NCI-H1417 (cell line): Measurements from ENCODE around the gene AP3D1.
A peak's percentile ranks its signal among the peaks of the same experiment; 100 is the strongest.

Source experiments
- DNase-seq, 3 experiments: peaks; one replicate each; lab custom pipeline; 2025; lab: John Stamatoyannopoulos, UW

The AP3D1 gene

DNA sequence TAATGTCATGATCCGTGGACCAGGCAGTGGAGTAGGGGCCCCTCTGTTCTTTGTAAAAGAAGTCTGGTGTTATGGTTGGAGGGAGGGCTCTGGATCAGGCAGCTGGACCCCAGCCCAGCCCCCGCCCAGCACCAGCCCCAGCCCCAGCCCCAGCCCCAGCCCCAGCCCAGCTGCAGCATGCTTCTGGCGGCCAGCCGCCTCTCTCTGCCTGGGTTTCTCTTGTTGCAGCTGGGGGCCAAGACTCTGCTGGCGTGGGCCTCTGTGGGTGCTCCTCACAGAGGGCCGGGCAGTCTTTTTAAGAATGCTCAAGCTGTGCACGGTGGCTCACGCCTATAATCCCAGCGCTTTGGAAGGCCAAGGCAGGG, 30.2 kb upstream of the AP3D1 start:
- no peak for DNase-seq

DNA sequence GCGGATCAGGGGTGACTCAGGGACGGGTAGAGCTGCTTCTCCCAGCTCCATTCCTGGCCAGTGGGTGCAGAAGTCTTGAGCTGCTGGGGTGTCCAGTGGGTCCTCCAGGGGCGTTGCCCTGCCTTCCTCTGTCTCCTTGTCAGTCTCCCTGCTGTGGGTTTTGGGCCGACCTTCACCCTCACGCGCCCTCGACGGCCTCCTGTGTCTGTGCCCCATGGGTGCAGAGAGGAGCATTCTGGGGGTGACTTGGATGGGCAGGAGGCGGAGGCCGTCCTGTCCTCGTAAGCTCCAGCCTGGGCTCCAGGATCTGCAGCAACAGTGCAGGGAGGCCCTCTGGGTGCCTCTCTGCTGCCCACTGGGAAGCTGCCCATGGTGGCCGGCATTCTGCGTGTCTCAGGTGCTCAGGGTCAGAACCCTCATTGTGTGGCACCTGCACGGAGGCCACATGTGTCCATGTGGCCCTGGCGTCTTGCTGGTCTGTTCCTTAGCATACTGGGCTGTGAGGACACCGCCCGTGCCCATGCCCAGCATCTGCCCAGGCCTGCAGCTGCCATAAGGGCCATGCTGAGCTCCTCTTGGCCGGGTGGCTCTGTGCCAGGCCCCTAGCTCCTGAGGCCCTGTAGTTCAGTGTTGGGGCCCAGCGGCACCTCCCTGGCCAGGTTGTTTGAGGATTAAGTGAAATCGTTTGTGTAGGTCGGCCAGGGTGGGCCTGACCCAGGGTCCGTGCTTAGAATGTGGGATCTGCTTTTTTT, 29.7 kb upstream of the AP3D1 start:
- DNase-seq, result no peak

DNA sequence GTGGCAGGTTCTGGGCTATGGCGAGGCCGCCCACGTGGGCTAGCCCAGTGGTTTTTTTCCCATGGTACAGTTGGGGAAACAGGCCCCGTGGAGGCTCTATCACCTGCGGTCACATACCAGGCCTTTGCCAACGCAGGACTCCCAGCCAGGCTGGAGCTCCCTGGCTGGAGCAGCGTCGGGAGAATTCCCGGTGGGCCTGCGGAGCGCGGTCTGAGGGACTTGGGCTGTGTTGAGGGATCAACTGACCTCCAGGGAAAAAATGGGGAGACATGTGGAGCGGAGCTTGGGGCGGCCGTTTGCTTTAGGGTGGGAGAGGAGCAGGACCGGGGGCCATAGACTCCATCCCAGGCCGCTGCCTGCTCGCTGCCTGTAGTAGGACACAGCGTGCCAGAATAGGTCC, 28.7 kb upstream of the AP3D1 start:
- no peak for DNase-seq

DNA sequence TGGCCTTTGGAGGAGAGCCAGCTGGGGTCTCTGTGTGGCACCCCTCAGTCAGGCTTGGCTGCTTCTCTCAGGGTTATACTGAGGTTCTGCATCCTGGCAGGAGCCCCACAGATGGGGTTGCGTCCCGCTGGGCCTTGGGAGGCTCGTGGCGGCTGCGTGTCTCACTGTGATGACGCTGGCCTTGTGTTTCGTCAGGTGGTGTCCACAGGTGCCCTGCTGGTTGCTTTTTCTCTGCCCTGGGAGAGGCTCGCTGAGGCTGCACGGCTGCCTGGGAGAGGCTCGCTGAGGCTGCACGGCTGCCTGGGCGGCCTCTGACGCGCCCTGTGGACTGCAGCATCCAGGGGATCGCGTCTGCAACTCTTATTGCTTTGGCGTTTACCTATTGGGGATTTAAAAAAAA, 27.7 kb upstream of the AP3D1 start:
- DNase-seq, result no peak

DNA sequence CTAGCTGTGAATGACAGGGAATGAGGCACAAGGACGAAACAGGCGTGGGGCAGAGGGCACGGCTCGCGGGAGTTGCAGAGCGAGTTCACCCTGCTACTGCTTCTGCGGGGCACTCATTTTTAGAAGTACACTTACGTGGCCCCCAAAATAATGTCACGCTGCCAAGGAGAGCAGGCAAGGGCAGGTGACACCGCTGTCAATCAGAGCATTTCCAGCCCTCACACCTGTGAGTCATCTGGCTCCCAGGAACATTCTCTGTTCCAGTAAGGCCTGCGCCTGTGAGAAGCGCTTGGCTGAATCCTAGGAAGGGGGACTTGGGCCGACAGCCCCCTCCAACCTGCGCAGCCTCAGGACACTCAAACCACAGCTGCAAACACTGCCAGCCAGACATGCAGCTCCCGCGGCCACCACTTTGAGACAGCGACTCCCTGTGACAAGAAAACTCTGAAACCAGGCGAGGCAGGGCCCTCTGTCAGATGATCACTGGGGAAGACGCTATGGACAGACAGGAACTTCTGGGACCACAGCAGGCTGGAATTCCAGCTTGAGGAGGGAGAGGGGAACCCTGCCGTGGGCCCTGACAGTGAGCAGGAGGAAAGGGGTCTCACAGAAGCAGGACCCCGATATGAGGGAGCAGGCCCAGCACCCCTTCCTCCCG, 25.1 kb upstream of the AP3D1 start:
- DNase-seq, result no peak

DNA sequence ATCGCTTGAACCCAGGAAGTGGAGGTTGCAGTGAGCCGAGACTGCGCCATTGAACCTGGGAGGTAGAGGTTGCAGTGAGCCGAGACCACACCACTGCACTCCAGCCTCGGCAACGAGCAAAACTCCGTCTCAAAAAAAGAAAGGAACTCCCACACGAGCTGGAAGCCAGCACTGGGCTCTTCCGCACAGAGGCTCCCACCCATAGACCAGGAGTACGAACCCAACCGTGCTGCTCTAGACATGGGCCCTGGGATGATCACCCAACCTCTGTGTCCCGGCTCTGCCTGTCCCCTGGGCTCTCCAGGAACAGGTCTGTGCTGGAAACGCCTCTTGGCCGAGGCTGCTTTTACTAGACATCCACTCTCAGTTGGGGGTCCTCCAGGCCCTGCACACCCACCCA, 24.4 kb upstream of the AP3D1 start:
- no peak for DNase-seq

DNA sequence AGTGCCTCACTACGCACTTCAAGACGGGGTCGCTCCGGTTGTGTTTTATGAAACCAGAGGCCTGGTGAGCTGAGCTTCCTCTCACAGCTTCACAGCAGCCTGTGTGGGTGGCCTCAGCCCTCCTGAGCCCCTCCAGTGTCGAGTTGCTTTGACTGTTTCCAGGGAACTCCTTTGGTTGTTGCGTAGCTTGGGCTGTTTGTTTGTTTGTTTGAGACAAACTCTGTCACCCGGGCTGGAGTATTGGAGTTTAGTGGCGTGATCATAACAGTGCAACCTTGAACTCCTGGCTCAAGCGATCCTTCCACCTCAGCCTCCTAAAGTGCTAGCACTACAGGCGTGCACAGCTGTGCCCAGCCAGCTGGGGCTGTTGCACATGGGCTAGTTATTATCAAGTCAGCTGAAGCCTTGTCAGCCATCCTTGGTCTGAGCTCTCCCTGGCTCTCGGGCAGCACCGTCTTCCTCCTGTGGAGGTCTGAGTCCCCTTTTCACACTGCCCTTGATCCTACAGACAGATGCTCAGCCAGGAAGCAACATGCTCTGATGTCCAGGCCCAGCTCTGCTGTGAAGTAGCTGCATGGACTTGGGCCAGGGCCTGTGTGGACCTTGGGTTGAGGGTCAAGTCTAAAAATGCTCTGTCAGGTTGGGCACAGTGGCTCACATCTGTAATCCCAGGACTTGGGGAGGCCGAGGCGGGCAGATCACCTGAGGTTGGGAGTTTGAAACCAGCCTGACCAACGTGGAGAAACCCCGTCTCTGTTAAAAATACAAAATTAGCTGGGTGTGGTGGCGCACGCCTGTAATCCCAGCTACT, 22.6 kb upstream of the AP3D1 start:
- no peak for DNase-seq

DNA sequence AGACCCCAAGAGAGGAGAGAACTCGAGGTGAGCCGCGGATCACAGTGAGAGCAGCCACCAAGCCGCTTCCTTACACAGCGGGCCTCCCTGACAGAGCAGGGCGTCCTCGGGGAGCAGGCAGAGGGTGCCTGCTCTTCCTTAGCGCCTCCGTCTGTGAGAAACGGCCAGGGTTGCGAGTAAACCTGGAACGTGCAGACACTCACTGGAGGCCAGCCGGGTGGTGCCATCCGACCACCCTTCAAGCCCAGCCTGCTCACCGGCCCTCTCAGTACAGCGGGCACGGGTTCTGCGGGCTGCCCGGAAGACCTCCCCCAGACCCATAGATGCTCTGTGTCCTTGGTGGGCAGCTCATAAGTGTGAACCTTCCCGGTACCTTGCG, 22.0 kb upstream of the AP3D1 start:
- no peak for DNase-seq

DNA sequence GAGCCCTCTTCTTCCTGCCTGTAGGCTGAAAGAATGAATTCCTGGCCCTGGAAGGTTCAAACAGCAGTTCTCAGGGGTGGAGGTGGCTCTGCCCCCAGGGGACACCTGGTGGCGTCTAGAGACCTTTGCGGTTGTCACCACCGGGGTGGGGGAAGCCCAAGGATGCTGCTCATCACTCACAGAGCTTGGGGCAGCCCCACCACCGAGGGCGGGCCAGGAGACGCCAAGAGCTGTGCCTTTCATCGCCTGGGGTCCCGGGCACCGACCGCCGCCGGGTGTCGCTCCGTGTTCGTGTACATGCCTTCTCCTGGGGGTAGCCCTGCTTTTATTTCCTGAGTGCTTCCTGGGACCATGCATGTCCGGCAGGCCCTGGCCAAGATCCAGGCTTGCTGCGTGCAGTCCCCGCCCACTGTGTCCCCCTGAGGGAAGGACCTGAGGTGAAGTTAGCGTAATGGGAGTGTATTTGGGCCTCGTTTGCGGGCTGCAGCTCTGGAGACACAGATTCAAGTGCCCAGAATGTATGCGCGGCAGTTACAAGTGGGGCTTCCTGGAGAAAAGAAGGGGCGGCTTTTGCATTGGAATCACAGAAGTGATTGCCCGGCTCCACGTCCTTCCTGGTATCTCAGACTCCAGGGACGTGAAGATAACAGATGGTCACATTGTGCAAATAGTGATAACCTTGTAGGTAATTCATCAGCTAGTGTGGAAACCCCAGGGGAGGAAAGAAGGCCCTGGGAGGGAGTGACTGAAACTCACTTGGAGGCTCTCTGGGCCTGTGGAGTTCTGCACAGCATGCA, 20.2 kb upstream of the AP3D1 start:
- peak; percentile 11 to 43 (median 33) for DNase-seq

DNA sequence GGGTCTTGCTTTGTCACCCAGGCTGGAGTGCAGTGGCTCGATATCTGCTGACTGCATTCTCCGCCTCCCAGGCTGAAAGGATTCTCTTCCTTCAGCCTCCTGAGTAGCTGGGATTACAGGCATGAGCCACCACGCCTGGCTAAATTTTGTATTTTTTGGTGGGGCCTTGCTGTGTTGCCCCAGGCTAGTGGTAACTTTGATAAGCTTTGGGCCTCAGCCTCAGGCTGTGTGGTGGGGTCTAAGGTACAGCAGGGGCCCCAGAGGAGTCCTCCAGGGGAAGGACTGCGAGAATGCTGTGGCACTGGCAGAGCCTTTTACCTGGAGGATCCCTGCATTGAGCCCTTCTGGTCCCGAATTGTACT, 19.6 kb upstream of the AP3D1 start:
- no peak for DNase-seq

DNA sequence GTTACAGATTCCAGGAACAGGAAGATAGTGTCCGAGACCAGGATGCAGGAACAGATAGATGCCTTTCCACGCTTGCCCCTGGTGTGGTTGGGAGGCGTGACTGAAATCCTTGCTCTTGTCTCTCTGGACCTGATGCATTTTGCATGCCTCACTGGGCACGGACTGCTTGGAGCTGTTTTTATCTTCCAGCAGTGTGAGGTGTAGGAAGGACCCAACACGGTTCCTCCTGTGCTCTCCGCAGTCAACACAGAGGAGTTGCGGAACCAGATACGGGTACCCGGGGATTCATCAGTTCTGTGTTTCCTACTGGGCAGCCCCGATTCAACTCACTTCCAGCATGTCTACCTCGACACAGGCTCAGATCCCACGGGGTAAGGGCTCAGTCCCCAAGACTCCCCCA, 18.9 kb upstream of the AP3D1 start:
- DNase-seq, result peak in 1 of 3 experiments; percentile 47

DNA sequence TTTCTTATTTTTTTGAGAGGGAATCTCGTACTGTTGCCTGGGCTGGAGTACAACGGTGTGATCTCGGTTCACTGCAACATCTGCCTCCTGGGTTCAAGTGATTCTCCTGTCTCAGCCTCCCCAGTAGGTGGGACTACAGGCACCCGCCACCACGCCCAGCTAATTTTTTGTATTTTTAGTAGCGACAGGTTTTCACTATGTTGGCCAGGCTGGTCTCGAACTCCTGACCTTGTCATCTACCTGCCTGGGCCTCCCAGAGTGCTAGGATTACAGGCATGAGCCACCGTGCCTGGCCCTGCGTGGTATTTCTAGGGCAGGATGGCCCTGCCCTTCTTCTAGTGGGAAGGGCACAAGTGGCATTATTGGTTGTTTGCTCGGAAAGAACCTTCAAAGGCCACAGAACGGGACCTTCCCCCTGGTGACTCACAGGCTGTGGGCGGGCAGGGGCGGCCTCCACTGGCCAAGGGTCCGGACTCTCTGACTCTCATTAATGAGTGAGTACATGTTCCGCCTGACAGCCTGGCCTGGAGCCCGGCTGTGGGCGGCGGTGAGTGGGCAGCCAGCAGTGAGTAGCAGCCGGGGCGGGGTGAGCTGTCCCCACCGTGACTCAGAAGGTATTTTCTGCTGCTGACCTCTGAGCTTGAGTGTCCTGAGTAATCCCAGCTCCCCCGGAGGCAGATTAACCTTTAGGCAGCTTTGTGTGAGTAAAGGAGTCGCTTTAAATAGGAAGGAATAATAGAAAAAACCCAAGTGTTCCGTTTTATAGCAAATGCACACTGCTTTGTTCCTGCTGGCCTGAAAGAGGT, 17.5 kb upstream of the AP3D1 start:
- DNase-seq, result no peak

DNA sequence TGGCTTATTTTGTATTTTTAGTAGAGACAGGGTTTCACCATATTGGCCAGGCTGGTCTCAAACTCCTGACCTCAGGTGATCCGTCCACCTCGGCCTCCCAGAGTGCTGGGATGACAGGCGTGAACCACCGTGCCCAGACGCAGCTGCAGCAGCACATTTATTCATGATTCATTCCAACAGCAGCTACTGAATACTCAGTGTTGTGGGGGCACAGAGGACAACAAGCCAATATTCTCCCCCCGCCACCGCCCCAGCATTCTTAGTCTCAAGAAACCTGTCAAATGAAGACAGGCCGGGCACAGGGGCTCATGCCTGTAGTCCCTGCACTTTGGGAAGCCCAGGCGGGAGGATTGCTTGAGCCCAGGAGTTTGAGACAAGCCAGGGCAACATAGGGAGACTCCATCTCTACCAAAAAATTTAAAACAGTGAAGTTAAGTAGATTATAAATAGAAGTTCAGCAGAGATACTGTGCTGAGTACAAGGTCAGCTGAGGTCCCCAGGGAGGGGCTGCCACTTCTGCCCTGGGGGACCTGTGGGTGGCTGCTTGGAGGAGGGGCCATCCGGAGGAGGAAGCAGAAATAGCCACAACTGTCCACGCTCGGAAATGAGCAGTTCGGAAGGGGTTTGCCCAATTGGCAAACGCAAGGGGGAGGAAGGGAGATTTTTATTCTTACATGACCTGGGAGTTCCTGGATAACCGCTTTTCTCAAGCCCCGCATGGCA, 16.7 kb upstream of the AP3D1 start:
- no peak for DNase-seq

DNA sequence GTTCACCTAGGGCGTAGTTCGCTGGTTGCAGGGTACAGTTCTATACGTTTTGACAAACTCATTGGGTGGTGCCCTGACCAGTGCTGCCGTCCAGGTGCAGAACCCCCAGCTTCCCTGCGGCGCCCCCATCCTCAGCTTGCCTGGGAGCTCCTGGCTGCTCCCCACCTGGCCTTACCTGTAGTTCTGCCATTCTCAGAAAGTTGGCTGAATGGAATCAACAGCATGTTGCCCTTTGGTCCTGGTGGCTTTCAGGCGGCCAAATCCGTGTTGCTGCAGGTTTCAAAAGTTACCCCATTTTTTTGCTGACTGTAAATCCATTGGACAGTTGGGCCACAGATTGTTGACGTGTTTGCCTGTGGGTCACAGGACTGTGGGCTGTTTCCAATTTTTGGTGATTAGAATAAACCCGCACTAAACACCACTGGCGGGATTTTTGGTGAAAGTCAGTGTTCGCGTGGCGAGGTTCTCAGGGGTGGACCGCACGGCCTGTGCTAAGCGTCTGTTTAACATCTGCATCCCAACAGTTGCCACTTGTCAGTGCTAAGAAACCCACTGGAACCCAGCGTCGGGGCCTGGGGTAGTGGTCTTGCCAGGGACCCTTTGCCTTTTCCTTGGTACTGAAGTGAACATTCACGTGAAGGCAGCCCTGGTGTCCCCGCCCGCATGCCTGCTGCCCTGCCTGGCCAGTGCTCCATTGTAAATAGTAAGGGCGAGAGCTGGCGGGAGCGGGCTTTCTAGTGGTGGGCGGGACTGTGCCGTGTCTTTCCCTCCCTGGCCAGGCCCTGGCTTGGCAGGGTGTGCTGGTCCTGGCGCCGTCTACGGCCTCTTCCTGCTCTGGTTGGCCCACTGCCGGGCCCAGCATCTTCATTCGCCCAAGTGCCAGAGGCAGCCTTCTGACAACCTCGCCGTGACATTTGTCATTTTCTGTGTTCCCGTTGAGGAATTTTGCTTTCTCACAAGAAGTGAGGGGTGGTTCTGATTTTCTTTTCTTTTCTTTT, 15.7 kb upstream of the AP3D1 start:
- DNase-seq, result peak in 1 of 3 experiments; percentile 20

DNA sequence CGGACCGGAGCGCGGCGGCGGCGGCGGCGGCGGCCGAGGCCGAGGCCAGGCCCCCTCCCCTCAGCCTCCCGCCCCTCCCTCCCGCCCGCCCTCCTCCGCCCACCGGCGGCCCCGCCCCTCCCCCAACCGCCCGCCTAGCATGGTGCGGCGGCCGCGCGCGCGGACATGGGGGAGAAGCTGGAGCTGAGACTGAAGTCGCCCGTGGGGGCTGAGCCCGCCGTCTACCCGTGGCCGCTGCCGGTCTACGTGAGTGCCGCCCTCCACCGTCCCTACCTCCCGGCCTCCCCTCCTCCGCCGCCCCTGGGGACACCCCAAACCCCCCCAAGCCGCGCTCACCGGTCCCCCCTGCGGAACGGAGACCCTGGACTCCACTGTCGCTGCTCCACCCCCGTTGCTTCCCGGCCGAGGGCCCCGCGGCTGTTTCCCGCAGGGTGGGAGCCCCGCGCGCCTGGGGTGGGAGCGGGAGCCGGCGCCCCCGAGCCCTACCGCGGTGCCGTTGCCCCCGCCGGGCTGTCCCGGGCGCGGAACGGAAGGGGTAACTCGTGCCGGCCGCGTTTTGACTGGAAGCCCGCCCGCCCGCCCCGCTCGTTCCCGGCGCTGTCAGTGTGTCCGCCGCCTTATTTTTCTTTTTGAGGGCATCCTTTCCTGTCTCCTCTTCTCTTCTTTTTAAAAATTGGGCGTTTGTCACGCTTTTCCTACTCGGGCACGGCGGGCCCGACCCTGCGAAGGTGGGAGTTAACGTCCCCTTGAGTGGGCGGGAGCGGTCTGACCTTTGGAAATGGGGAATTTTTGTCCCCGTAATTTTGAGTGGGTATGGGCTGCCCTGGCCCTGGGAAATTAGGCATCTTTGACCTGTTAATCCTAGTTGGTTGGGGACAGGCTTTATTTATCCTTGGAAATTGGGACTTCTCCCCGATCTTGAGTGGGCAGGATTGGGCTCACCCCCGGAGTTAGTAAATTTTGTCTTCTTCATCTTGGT, 12.9 kb upstream of the AP3D1 start:
- DNase-seq, result peak in 2 of 3 experiments; percentile 70 to 79

DNA sequence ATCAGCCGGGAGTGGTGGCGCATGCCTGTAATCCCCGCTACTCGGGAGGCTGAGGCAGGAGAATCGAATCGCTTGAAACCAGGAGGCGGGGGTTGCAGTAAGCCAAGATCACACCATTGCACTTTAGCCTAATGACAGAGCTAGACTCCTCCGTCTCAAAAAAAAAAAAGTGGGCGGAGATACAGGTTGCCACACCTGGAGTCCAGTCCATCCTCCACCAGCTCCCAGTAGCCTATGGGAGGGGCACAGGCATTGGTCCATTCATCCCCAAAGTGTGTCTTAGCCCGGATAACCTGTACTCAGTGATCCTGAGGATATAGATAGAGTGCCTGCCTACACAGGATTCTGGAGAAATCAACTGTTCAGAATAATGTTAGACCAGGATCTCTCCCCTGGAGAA, 9.0 kb upstream of the AP3D1 start:
- DNase-seq, result no peak

DNA sequence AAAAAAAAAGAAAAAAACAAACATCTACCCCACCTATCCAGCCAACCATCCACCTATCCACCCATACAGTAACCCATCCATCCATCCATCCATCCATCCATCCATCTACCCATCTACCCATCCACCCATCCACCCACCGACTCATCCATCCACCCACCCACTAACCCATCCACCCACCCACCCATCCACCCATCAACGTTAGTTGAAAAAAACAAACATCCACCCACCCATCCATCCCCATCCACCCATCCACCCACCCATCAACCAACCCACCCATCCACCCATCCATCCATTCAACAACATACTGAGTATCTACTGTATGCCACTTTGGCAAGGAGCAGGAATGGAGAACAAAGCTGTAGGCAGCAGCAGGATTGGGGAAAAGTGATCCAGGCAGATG, 6.1 kb upstream of the AP3D1 start:
- no peak for DNase-seq

DNA sequence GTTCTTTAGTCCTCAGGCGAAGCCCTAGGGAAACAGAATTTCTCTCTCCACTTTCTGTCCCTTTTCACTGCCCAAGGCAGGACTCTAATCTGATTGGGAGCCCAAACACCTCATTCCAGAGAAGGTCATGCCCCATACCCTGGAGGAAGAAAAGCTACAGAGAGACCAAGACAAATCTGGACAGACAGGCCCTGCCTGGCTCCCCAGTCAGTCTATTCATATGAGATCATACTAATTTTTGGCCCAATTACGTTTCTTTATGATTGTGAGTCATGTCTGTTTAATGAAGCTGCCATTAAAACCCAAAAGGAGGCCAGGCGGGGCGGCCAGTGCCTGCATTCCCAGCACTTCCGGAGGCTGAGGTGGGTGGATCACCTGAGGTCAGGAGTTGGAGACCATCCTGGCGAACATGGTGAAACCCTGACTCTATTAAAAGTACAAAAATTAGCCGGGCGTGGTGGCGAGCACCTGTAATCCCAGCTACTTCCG, 3.3 kb upstream of the AP3D1 start:
- no peak for DNase-seq
